SK-N-SH treated with all-trans-retinoic acid at 6 μM for 48 hours (cell line): Measurements from ENCODE around the gene MAK.

Experiments used
- ATAC-seq: fragments of 200-7000 bp; cut with Tn5 transposase; 3 replicates; pipeline ENCODE4 v1.9.1; 2020; ENCODE audit warnings: mild to moderate bottlenecking, moderate library complexity
- ARNTL ChIP-seq: fragments of 450-650 bp; formaldehyde crosslinking; IDR thresholded peaks from 2 replicates; pipeline ENCODE4 v1.5.0; 2020; ENCODE audit warnings: low read depth, mild to moderate bottlenecking, moderate library complexity, borderline replicate concordance
- CSDC2 ChIP-seq: fragments of 250-450 bp; sonication (Bioruptor Pico); IDR thresholded peaks from 2 replicates; pipeline ENCODE4 v1.5.0; 2020; ENCODE audit warnings: mild to moderate bottlenecking, moderate library complexity
- ESRRG ChIP-seq: fragments of 250-450 bp; sonication (Bioruptor Pico); IDR thresholded peaks from 2 replicates; pipeline ENCODE4 v1.6.1; 2021; ENCODE audit warnings: mild to moderate bottlenecking
- GLIS3 ChIP-seq: fragments of 250-450 bp; sonication (Bioruptor Pico); IDR thresholded peaks from 2 replicates; pipeline ENCODE4 v1.5.0; 2020; ENCODE audit warnings: mild to moderate bottlenecking, moderate library complexity
- ISL1 ChIP-seq: fragments of 250-450 bp; sonication (Bioruptor Pico); IDR thresholded peaks from 2 replicates; pipeline ENCODE4 v2.1.2; 2022; ENCODE audit warnings: mild to moderate bottlenecking, moderate library complexity
- PPARA ChIP-seq: fragments of 250-450 bp; sonication (Bioruptor Pico); IDR thresholded peaks from 2 replicates; pipeline ENCODE4 v1.5.0; 2020; ENCODE audit warnings: mild to moderate bottlenecking, borderline replicate concordance
- RARB ChIP-seq: fragments of 250-450 bp; sonication (Bioruptor Pico); IDR thresholded peaks from 2 replicates; pipeline ENCODE4 v1.8.0; 2021; ENCODE audit warnings: mild to moderate bottlenecking, moderate library complexity
- SNAI2 ChIP-seq: fragments of 250-450 bp; sonication (Bioruptor Pico); IDR thresholded peaks from 2 replicates; pipeline ENCODE4 v1.5.0; 2020; ENCODE audit warnings: mild to moderate bottlenecking, moderate library complexity
- TOX ChIP-seq: fragments of 250-450 bp; sonication (Bioruptor Pico); IDR thresholded peaks from 2 replicates; pipeline ENCODE4 v1.8.0; 2021; ENCODE audit warnings: mild to moderate bottlenecking, moderate library complexity, borderline replicate concordance
- ZC3H10 ChIP-seq: fragments of 250-450 bp; sonication (Bioruptor Pico); IDR thresholded peaks from 2 replicates; pipeline ENCODE4 v1.5.1; 2021; ENCODE audit warnings: mild to moderate bottlenecking, moderate library complexity
- ZFP3 ChIP-seq: fragments of 250-450 bp; sonication (Bioruptor Pico); IDR thresholded peaks from 2 replicates; pipeline ENCODE4 v1.5.0; 2020; ENCODE audit warnings: mild to moderate bottlenecking, moderate library complexity
- ZFP30 ChIP-seq: fragments of 450-650 bp; formaldehyde crosslinking; IDR thresholded peaks from 2 replicates; pipeline ENCODE4 v1.5.0; 2022; ENCODE audit warnings: mild to moderate bottlenecking, moderate library complexity
- ZNF565 ChIP-seq: fragments of 450-650 bp; formaldehyde crosslinking; conservative IDR thresholded peaks from 2 replicates; pipeline ENCODE4 v1.5.0; 2020; ENCODE audit warnings: low read depth, mild to moderate bottlenecking, moderate library complexity
- ZNF70 ChIP-seq: fragments of 450-650 bp; formaldehyde crosslinking; IDR thresholded peaks from 2 replicates; pipeline ENCODE4 v1.5.0; 2020; ENCODE audit warnings: mild to moderate bottlenecking, moderate library complexity
- ZNF8 ChIP-seq: fragments of 450-650 bp; formaldehyde crosslinking; IDR thresholded peaks from 2 replicates; pipeline ENCODE4 v1.5.0; 2020; ENCODE audit warnings: mild to moderate bottlenecking, moderate library complexity
- TF ChIP-seq, protein P1 (sequence below): fragments of 250-450 bp; sonication (Bioruptor Pico); IDR thresholded peaks from 2 replicates; pipeline ENCODE4 v1.5.0; 2020; ENCODE audit warnings: mild to moderate bottlenecking, moderate library complexity
- TF ChIP-seq, protein P2 (sequence below): fragments of 250-450 bp; sonication (Bioruptor Pico); IDR thresholded peaks from 2 replicates; pipeline ENCODE4 v1.5.1; 2021; ENCODE audit warnings: mild to moderate bottlenecking, moderate library complexity
- TF ChIP-seq, protein P3 (sequence below): fragments of 250-450 bp; sonication (Bioruptor Pico); IDR thresholded peaks from 2 replicates; pipeline ENCODE4 v1.5.1; 2020; ENCODE audit warnings: low read depth, mild to moderate bottlenecking, moderate library complexity
- TF ChIP-seq, protein P4 (sequence below): fragments of 250-450 bp; sonication (Bioruptor Pico); IDR thresholded peaks from 2 replicates; pipeline ENCODE4 v1.8.0; 2021; ENCODE audit warnings: low read depth, mild to moderate bottlenecking, moderate library complexity, borderline replicate concordance
- TF ChIP-seq, protein P5 (sequence below): fragments of 250-450 bp; sonication (Bioruptor Pico); IDR thresholded peaks from 2 replicates; pipeline ENCODE4 v1.8.0; 2020; ENCODE audit warnings: mild to moderate bottlenecking, moderate library complexity, borderline replicate concordance

MAK gene

DNA sequence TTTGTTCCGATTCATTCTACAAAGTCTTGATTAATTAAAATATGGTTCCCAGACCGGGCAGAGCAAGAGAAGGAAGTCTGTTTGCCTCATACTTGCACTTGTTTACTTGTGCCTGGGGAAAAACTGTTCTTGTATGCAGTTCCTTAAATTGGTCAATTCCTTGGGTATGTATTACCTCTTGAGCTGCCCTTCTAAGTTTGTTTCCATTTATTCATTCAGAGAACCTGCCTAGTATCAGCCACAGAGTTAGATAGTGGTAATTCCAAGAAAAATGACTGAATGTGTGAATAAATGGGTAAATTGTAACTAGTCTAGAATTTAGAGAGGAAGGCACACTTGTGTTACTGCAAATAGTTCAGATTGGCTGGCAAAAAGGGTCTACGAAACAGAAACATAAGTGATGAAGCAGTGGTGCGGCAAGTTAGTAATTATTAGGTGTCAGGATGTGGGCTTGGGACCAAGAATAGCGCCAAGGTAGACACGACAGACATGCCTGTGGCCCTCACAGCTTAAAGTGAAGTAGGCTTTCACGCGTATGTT lies 525 bp upstream of the MAK start (continued):
- TF ChIP-seq, protein P1, sequence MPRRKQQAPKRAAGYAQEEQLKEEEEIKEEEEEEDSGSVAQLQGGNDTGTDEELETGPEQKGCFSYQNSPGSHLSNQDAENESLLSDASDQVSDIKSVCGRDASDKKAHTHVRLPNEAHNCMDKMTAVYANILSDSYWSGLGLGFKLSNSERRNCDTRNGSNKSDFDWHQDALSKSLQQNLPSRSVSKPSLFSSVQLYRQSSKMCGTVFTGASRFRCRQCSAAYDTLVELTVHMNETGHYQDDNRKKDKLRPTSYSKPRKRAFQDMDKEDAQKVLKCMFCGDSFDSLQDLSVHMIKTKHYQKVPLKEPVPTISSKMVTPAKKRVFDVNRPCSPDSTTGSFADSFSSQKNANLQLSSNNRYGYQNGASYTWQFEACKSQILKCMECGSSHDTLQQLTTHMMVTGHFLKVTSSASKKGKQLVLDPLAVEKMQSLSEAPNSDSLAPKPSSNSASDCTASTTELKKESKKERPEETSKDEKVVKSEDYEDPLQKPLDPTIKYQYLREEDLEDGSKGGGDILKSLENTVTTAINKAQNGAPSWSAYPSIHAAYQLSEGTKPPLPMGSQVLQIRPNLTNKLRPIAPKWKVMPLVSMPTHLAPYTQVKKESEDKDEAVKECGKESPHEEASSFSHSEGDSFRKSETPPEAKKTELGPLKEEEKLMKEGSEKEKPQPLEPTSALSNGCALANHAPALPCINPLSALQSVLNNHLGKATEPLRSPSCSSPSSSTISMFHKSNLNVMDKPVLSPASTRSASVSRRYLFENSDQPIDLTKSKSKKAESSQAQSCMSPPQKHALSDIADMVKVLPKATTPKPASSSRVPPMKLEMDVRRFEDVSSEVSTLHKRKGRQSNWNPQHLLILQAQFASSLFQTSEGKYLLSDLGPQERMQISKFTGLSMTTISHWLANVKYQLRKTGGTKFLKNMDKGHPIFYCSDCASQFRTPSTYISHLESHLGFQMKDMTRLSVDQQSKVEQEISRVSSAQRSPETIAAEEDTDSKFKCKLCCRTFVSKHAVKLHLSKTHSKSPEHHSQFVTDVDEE (CRISPR knock-in tag): no peak
- TF ChIP-seq ZFP3 (no peak), ESRRG (CRISPR knock-in tag) (no peak), ZFP30 (CRISPR knock-in tag) (no peak), ZNF70 (CRISPR knock-in tag) (no peak), ZNF8 (CRISPR knock-in tag) (no peak)

DNA sequence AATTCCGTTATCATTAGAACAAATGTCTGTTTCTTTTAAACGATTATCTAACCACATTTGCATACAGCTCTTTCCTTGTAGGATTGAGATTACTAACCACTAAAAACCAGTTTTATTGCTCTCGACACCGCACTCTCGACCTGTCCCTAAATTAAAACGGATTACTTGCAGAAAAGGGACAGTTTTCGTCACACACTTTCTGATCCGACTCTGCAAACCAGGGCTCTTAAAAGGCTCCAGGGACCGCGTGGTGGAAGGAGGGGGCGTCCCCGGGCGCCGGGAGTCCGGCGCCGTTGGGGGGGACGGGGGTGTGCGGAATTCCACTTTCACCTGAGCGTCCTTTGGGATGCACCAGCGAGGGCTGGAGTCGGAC lies 731 bp downstream of the MAK start:
- ATAC-seq: peak; percentile 28
- TF ChIP-seq, protein P2, sequence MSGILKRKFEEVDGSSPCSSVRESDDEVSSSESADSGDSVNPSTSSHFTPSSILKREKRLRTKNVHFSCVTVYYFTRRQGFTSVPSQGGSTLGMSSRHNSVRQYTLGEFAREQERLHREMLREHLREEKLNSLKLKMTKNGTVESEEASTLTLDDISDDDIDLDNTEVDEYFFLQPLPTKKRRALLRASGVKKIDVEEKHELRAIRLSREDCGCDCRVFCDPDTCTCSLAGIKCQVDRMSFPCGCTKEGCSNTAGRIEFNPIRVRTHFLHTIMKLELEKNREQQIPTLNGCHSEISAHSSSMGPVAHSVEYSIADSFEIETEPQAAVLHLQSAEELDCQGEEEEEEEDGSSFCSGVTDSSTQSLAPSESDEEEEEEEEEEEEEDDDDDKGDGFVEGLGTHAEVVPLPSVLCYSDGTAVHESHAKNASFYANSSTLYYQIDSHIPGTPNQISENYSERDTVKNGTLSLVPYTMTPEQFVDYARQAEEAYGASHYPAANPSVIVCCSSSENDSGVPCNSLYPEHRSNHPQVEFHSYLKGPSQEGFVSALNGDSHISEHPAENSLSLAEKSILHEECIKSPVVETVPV: no peak
- TF ChIP-seq, protein P3, sequence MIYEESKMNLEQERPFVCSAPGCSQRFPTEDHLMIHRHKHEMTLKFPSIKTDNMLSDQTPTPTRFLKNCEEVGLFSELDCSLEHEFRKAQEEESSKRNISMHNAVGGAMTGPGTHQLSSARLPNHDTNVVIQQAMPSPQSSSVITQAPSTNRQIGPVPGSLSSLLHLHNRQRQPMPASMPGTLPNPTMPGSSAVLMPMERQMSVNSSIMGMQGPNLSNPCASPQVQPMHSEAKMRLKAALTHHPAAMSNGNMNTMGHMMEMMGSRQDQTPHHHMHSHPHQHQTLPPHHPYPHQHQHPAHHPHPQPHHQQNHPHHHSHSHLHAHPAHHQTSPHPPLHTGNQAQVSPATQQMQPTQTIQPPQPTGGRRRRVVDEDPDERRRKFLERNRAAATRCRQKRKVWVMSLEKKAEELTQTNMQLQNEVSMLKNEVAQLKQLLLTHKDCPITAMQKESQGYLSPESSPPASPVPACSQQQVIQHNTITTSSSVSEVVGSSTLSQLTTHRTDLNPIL: no peak
- no peak for TF ChIP-seq GLIS3
- no peak for TF ChIP-seq ARNTL (CRISPR knock-in tag)
- no peak for TF ChIP-seq ZC3H10
- TF ChIP-seq, protein P4, sequence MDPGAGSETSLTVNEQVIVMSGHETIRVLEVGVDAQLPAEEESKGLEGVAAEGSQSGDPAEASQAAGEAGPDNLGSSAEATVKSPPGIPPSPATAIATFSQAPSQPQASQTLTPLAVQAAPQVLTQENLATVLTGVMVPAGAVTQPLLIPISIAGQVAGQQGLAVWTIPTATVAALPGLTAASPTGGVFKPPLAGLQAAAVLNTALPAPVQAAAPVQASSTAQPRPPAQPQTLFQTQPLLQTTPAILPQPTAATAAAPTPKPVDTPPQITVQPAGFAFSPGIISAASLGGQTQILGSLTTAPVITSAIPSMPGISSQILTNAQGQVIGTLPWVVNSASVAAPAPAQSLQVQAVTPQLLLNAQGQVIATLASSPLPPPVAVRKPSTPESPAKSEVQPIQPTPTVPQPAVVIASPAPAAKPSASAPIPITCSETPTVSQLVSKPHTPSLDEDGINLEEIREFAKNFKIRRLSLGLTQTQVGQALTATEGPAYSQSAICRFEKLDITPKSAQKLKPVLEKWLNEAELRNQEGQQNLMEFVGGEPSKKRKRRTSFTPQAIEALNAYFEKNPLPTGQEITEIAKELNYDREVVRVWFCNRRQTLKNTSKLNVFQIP (CRISPR knock-in tag): no peak
- no peak for TF ChIP-seq TOX (CRISPR knock-in tag)
- TF ChIP-seq, protein P5, sequence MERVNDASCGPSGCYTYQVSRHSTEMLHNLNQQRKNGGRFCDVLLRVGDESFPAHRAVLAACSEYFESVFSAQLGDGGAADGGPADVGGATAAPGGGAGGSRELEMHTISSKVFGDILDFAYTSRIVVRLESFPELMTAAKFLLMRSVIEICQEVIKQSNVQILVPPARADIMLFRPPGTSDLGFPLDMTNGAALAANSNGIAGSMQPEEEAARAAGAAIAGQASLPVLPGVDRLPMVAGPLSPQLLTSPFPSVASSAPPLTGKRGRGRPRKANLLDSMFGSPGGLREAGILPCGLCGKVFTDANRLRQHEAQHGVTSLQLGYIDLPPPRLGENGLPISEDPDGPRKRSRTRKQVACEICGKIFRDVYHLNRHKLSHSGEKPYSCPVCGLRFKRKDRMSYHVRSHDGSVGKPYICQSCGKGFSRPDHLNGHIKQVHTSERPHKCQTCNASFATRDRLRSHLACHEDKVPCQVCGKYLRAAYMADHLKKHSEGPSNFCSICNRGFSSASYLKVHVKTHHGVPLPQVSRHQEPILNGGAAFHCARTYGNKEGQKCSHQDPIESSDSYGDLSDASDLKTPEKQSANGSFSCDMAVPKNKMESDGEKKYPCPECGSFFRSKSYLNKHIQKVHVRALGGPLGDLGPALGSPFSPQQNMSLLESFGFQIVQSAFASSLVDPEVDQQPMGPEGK (CRISPR knock-in tag): no peak
- TF ChIP-seq, protein P1 (CRISPR knock-in tag): no peak
- no peak for TF ChIP-seq RARB
- TF ChIP-seq ZFP3: no peak
- TF ChIP-seq ISL1: no peak
- TF ChIP-seq SNAI2 (CRISPR knock-in tag): no peak
- TF ChIP-seq CSDC2 (CRISPR knock-in tag): no peak
- TF ChIP-seq ZNF565: no peak
- TF ChIP-seq PPARA (CRISPR knock-in tag): no peak
